Mesenteric fat pad (tissue), 1 donor: ENCODE results near the gene CABP7. TPM values are rescaled to one million over a fixed set of nuclear protein-coding genes. Genes with fewer than 3 reads are reported as not detected.

Experiments used
- DNase-seq: peaks from one replicate; pipeline ENCODE4 v3.0.0-alpha.2; 2020; ENCODE audit warnings: low spot score
- total RNA-seq: library from RNA; stranded (reverse); fragmentation: NEBNext Ultra II Directional; extraction: Animal tissue kit (Norgen Biotek cat#: 25700); gene quantifications from one replicate; pipeline ENCODE4 v1.2.1, GENCODE V29; 2021
- donor health status: DM: yes; HTN: yes; CAD: no.

The CABP7 gene
- total RNA-seq, 1 donor from 2014 or later, result not detected

GRCh38 chr22:29702000-29702930 is 17.5 kb upstream of the CABP7 start:
- DNase-seq, result no peak

DNA sequence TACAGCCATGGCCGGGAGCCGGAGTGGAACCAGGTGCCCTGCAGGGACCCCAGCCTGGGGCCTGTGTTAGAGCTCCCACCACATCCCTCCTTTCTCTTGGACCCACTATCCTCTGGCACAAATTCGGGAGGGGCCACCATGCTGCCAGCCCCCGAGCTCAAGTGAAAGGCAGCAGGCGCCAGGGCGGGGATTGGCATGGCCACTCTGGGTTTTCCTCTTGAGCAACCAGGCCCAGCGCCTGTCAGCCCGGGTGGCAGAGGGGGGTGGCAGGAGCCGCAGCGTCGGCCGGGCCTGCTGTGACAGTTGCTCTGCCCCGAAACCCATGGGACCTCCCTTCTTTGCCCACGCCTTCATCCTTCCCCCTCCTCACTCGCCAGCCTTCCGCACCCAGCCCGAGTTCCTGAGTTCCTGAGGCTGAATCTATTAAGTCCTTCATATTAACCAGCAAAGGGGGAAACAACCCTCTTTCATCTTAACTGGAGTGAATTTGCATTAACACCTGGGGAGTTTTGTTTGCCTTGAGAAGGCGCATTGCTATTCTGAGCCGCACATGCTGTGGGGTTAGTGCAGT is 16.8 kb upstream of the CABP7 start:
- no peak for DNase-seq

GRCh38 chr22:29703569-29704195 is 16.1 kb upstream of the CABP7 start:
- DNase-seq, result no peak

DNA sequence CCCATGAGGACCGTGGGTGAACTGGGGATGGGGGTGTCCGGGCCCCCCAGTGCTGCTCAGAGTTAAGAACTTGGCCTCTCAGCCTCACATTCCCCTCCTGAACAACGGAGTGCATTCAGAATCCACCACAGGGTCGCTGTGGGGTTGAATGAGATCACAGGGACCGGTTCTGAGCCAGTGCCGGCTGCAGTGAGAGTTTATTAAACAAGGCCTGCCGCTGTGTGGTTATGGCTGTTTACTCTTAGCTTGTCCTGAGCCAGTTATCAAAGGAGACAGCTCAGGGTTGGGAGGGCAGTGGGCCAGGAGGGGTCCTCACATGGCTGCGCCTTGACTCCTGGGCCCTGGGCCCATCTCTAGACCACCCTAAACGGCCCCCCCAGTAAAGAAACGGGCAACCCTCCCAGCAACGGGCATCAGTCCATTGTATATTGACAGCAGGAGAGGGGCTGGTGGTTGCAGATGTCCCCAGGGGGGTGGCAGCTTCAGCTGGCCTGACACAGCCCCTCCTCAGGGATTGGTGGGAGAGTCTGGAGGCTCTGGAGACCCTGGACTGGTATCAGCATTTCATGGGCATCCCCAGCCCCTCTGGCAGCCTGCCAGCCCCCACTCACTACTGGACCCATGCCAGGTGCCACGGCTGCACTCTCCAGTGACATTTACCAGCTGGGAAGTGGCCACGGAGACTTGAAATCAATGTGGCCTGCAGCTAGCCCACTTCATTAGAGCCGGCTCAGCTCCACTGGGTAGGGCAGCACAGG is 15.1 kb upstream of the CABP7 start:
- no peak for DNase-seq

DNA sequence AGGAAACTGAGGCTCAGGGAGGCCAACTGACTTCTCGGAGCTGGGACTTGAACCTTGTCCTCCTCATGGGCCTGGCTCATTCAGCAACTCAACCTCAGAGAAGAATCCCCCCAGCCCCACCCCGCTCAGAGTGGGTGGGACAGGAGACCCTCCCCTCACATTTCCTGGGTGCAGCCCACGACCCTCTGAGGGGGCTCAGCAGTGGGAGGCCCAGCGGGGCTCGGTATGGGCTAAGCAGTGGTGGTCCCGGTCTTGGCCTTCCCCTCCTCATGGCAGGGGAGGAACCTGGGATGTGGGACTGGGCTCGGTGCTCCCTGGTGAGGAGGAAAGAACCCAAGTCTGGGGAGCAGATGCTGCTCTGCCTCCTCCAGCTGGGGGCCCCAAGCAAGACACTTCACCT is 14.2 kb upstream of the CABP7 start:
- DNase-seq, result no peak

GRCh38 chr22:29706486-29706885 is 13.3 kb upstream of the CABP7 start:
- DNase-seq, result no peak

DNA sequence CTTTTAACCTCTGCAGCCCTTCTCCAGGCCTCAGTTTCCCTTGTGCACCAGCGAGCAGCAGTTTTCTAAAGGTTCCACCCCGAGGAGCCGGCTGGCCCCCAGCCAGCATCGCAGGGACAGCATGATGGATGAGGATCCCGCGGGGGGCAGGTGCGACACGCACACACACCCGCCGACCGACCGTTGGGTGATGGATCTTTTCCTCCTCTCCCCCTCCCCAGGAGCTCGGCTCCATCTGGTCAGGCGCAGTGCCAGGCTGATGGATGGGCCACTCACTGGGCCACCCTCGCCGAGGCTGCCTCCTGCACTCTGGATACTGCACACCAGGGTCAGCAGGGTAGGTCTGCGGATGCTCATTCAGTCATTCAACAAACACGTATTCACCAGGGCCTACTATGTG is 12.8 kb upstream of the CABP7 start:
- no peak for DNase-seq

DNA sequence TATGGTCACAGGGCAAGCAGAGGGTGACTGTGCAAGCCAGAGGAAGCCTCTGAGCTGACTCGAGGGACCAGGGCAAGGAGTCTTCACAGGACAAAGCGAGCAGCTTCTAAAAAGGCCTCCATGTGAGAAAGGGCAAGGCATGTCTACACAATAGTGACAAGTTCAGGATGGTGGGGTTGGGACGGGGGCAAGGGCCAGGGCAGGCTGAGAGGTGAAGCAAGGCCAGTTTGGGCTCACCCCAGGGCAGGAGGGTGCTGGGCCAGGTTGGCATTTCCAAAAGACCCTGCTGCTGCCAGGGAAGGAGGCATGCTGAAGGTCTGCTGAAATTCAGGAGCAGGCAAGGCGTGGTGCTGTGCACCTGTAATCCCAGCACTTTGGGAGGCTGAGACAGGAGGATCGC is 12.3 kb upstream of the CABP7 start:
- no peak for DNase-seq

GRCh38 chr22:29710193-29710592 is 9.6 kb upstream of the CABP7 start:
- DNase-seq, result no peak

DNA sequence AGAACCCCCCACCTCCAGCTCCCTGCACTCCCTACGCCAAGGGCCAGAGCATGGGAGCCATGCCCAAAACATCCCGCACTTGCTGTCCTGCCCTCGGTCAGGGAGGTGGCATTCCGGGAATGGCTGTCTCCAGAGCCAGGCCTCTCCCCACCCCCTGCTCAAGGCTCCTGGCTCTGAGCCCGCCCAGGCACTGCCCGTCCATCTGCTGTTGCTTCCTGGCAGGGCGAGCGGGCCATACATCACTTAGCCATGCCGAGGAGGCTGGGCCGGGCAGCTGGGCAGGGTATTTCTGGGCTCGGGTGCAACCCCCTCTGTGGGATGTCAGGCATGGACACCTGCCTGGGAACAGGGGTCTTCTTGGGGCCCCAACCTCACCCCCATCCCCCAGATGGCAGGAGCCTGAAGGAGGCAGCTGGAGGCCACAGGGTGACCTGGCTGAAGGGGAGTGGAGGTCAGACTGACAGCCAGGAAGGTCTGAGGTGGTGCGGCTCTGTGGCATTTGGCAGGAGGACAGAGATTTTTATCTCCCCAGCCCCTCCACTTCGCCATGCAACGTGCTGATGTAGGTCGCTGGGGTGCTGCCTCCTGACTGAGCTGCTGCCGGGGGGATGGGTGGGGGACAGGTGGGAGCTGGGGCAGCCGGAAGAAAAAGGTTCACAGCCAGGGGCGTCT is 8.7 kb upstream of the CABP7 start:
- no peak for DNase-seq

GRCh38 chr22:29712119-29712518 is 7.7 kb upstream of the CABP7 start:
- no peak for DNase-seq

- no peak for DNase-seq
Measured at GRCh38 chr22:29713156-29713727, 6.6 kb upstream of the CABP7 start.

DNA sequence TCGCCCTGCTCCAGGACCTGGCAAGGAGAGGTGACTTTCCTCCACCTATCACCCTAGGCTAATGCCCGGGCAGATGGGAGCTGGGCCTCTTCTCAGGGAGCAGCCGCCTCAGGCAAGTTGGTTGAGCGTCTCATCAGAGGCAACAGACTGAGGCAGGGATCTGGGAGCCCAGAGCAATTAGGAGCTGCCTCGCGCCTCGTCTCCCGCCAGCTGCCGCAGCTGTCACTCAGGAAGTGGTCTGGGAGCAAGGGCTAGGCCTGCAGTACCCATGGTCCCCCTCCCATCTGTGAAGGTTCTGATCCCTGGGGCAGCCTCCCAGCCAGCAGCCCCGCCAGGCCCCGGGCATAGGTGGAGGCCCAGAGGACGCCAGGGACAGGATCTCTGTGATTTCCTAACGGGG is 4.6 kb upstream of the CABP7 start:
- DNase-seq, result no peak

GRCh38 chr22:29715705-29716104 is 4.1 kb upstream of the CABP7 start:
- no peak for DNase-seq

- no peak for DNase-seq
Measured at GRCh38 chr22:29716814-29717545, 2.8 kb upstream of the CABP7 start.

- no peak for DNase-seq
Measured at GRCh38 chr22:29717789-29718188, 2.0 kb upstream of the CABP7 start.

DNA sequence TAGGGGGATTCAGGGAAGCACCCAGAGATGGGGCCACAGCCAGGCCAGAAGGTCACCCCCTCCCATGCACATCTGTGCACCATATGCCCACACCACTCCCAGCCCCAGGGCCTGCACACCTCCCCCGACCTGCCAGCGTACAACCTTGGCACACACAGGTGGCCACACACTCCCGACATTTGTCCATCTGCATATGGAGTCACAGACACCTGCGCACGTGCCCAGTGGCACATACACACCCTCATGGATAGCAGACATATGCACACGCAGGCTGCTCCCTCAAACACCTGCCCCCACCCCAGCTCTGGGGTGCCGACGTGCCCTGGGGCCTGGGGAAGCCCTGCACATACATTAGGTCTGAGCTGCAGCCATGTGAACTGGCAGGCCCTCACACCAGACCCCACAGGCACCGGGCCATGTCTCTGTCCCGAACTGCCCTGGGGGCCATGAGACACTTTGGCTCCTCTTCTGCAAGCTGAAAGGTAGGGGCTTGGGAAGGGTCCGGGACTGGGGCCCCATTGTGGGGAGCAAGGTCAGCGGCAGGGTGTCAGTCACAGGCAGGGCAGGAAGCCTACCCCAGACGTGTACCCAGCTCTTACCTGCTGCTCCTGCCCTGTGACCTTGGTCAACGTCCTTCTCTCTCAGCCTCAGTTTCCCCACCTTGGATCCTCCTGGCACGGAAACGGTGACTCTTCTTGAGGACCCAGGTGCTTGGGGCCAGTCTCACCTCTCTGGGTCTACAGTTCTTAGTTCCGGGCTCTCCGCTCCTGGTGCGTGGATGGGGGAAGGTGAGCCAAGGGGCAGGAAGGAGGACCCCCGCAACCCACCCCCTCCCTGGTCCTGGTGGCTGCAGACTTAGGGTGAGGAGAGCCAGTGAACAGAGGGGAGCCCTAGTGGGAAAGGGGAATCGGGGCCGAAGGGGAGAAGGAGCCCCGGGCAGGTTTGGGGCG is 579 bp upstream of the CABP7 start:
- no peak for DNase-seq

DNA sequence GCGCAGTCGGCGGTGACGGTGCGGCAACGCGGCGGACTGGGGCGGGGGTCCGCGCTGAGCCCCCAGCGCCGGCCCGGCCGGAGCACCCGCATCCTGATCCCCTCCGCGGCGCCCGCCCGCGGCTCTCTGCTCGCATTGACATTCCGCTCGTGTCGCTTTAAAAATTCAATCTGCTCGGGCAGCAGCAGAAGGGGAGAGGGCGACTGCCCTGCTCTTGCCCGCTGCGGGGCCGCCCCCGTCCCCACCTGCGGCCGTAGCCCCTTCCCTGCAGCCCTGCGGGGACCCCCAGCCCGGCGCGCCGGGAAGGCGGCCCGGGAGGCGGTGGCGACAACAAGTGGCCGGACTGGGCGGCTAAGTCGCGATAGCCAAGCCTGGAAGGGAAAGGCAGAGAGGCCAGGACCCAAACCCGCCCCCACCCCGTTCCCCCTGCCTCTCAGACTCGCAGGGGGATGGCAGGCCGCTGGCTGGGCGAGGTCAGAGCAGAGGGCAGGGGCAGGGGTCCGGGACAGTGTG is 1.1 kb downstream of the CABP7 start:
- DNase-seq, result no peak

GRCh38 chr22:29722151-29722550 is 2.3 kb downstream of the CABP7 start:
- no peak for DNase-seq
